ENCODE measurements around the gene ABCD1. TPM values are rescaled to one million over a fixed set of nuclear protein-coding genes. Genes with fewer than 3 reads are reported as not detected.

Gene ABCD1
- total RNA-seq, 1 experiment from 2014 or later, result 14.4 TPM

- Mint-ChIP-seq H3K4me3 (ENCODE audit: low read depth, unreplicated experiment) (no peak overlapping the region), H3K36me3 (ENCODE audit: insufficient read depth, unreplicated experiment) (peaks cover 51% of the 10 kb centered on the region), H3K4me1 (ENCODE audit: low read depth, unreplicated experiment) (no peaks in the 10 kb centered on the region), H3K27ac (ENCODE audit: unreplicated experiment) (no peak overlapping the region), H3K9me3 (ENCODE audit: low read depth, unreplicated experiment) (no peaks in the 10 kb centered on the region), H3K27me3 (ENCODE audit: unreplicated experiment) (no peaks in the 10 kb centered on the region)
- CTCF ChIA-PET, result no interaction called here
- BruUV-seq (replicated peaks), result no TSS peak
- no peak for DNase-seq
- intact Hi-C loops (cut with micrococcal nuclease; ENCODE audit: unreplicated experiment), result no loop called here
- TF ChIP-seq CTCF (IDR thresholded peaks at IDR 0.05; ENCODE audit: unreplicated experiment), result no peak
These were observed 10.4 kb upstream of the ABCD1 start for GRCh38 chrX:153714256-153714655.

- DNase-seq, result no peak
- Mint-ChIP-seq H3K27me3 (ENCODE audit: unreplicated experiment) (no peaks in the 10 kb centered on the region), H3K4me3 (ENCODE audit: low read depth, unreplicated experiment) (no peak overlapping the region), H3K9me3 (ENCODE audit: low read depth, unreplicated experiment) (no peaks in the 10 kb centered on the region), H3K4me1 (ENCODE audit: low read depth, unreplicated experiment) (peaks cover 7% of the 10 kb centered on the region), H3K27ac (ENCODE audit: unreplicated experiment) (no peak overlapping the region), H3K36me3 (ENCODE audit: insufficient read depth, unreplicated experiment) (peaks cover 51% of the 10 kb centered on the region)
- BruUV-seq (replicated peaks), result no TSS peak
- TF ChIP-seq CTCF (IDR thresholded peaks at IDR 0.05; ENCODE audit: unreplicated experiment), result no peak
- intact Hi-C loops (cut with micrococcal nuclease; ENCODE audit: unreplicated experiment), result no loop called here
- CTCF ChIA-PET, result no interaction called here
These were observed 7.2 kb upstream of the ABCD1 start for GRCh38 chrX:153717445-153717844.

- no peak for DNase-seq
- CTCF ChIA-PET, result no interaction called here
- H3K4me3 Mint-ChIP-seq (ENCODE audit: low read depth, unreplicated experiment), result no peak overlapping the region
- no peak overlapping the region for H3K27ac Mint-ChIP-seq (ENCODE audit: unreplicated experiment)
- H3K9me3 Mint-ChIP-seq (ENCODE audit: low read depth, unreplicated experiment), result no peaks in the 10 kb centered on the region
- H3K27me3 Mint-ChIP-seq (ENCODE audit: unreplicated experiment), result no peaks in the 10 kb centered on the region
- peaks cover 10% of the 10 kb centered on the region for H3K4me1 Mint-ChIP-seq (ENCODE audit: low read depth, unreplicated experiment)
- BruUV-seq (replicated peaks), result no TSS peak
- intact Hi-C loops (cut with micrococcal nuclease; ENCODE audit: unreplicated experiment), result no loop called here
- peaks cover 68% of the 10 kb centered on the region for H3K36me3 Mint-ChIP-seq (ENCODE audit: insufficient read depth, unreplicated experiment)
- no peak for TF ChIP-seq CTCF (IDR thresholded peaks at IDR 0.05; ENCODE audit: unreplicated experiment)
These were observed 5.4 kb upstream of the ABCD1 start for GRCh38 chrX:153719238-153719637.

- no peaks in the 10 kb centered on the region for H3K27me3 Mint-ChIP-seq (ENCODE audit: unreplicated experiment)
- DNase-seq, result no peak
- intact Hi-C loops (cut with micrococcal nuclease; ENCODE audit: unreplicated experiment), result no loop called here
- peaks cover 64% of the 10 kb centered on the region for H3K36me3 Mint-ChIP-seq (ENCODE audit: insufficient read depth, unreplicated experiment)
- TF ChIP-seq CTCF (IDR thresholded peaks at IDR 0.05; ENCODE audit: unreplicated experiment), result no peak
- CTCF ChIA-PET, result no interaction called here
- BruUV-seq (replicated peaks), result no TSS peak
- H3K4me3 Mint-ChIP-seq (ENCODE audit: low read depth, unreplicated experiment), result no peak overlapping the region
- H3K4me1 Mint-ChIP-seq (ENCODE audit: low read depth, unreplicated experiment), result peaks cover 10% of the 10 kb centered on the region
- H3K9me3 Mint-ChIP-seq (ENCODE audit: low read depth, unreplicated experiment), result no peaks in the 10 kb centered on the region
- no peak overlapping the region for H3K27ac Mint-ChIP-seq (ENCODE audit: unreplicated experiment)
These were observed 5.0 kb upstream of the ABCD1 start for GRCh38 chrX:153719701-153720100.

All from Calu3 (cell line).